ENCODE results near the gene AMH. TPM values are rescaled to one million over a fixed set of nuclear protein-coding genes. Genes with fewer than 3 reads are reported as not detected.

Gene AMH
- total and polyA plus RNA-seq, 7 experiments from 2014 or later = 0.37 to 12.9 (median 4.6) TPM; not detected in 2

GRCh38 chr19:2290441-2291184, 41.5 kb downstream of the AMH start:
- ChIA-PET CTCF (interaction anchor here (1.0 kb wide), 1 partner anchor 11 kb away, joined by 3 read pairs; no protein-coding TSS in a partner anchor), POLR2A (interaction anchor here (0.6 to 2.2 kb wide), 8 partner anchors 8 to 41 kb away, joined by 3 to 14 read pairs (median 5); partner anchors contain the start of genes LSM7, PEAK3 and SPPL2B)
- H3K36me3 ChIP-seq (ENCODE audit: control insufficient read depth in 2 of 3, insufficient read depth in 3 of 3, low read length in 3 of 3) = peaks cover 0 to 3% (median 0%) of the 10 kb centered on the region in 3 experiments
- ATAC-seq = peak; percentile 10
- no peaks in the 10 kb centered on the region for H3K9me3 ChIP-seq (ENCODE audit: control insufficient read depth in 2 of 3, low read length in 3 of 3)
- intact Hi-C loops (cut with micrococcal nuclease) = loop anchor here in 1 of 2 donors (1.0 kb wide), 1 partner anchor 54 kb away; the partner anchor contains the start of genes PLEKHJ1 and SF3A2
- DNase-seq = peak in 6 of 9 donors; percentile 43 to 52 (median 46)
- H3K4me3 Mint-ChIP-seq = peak overlapping the region; percentile 74 to 90 (median 82)
- peaks cover 3 to 23% (median 5%) of the 10 kb centered on the region in 5 donors for H3K36me3 Mint-ChIP-seq
- H3K4me1 ChIP-seq (ENCODE audit: control insufficient read depth in 2 of 2, insufficient read depth in 2 of 2, low read length in 2 of 2) = peaks cover 15 to 19% of the 10 kb centered on the region in 2 donors
- H3K27ac Mint-ChIP-seq = peak overlapping the region in 8 of 9 donors; percentile 20 to 93 (median 69)
- peaks cover 0 to 2% (median 0%) of the 10 kb centered on the region in 11 donors for H3K9me3 Mint-ChIP-seq
- H3K27me3 ChIP-seq (ENCODE audit: control insufficient read depth in 2 of 2, insufficient read depth in 2 of 2, low read length in 2 of 2) = no peaks in the 10 kb centered on the region
- peak overlapping the region; percentile 59 for H3K27ac ChIP-seq (ENCODE audit: low read depth, low read length)
- peak overlapping the region; percentile 74 for H3K4me3 ChIP-seq (ENCODE audit: low read length)
- H3K27me3 Mint-ChIP-seq = no peaks in the 10 kb centered on the region
- H3K4me1 Mint-ChIP-seq = peaks cover 22 to 42% (median 31%) of the 10 kb centered on the region in 7 donors

GRCh38 chr19:2291185-2291751, 42.1 kb downstream of the AMH start:
- peaks cover 0 to 2% (median 0%) of the 10 kb centered on the region in 11 donors for H3K9me3 Mint-ChIP-seq
- H3K27me3 ChIP-seq (ENCODE audit: control insufficient read depth in 2 of 2, insufficient read depth in 2 of 2, low read length in 2 of 2) = no peaks in the 10 kb centered on the region
- H3K4me1 ChIP-seq (ENCODE audit: control insufficient read depth in 2 of 2, insufficient read depth in 2 of 2, low read length in 2 of 2) = peaks cover 15 to 19% of the 10 kb centered on the region in 2 donors
- DNase-seq = no peak
- H3K36me3 ChIP-seq (ENCODE audit: control insufficient read depth in 2 of 3, insufficient read depth in 3 of 3, low read length in 3 of 3) = peaks cover 0 to 3% (median 0%) of the 10 kb centered on the region in 3 experiments
- peak overlapping the region; percentile 59 for H3K27ac ChIP-seq (ENCODE audit: low read depth, low read length)
- H3K27ac Mint-ChIP-seq = peak overlapping the region in 1 of 9 donors; percentile 78
- peak overlapping the region in 9 of 10 donors; percentile 74 to 90 (median 83) for H3K4me3 Mint-ChIP-seq
- no peaks in the 10 kb centered on the region for H3K9me3 ChIP-seq (ENCODE audit: control insufficient read depth in 2 of 3, low read length in 3 of 3)
- POLR2A ChIA-PET = interaction anchor here (0.6 to 2.2 kb wide), 10 partner anchors 9 to 137 kb away, joined by 3 to 14 read pairs (median 4); partner anchors contain the start of genes LSM7, PEAK3 and SPPL2B
- no peak for ATAC-seq
- peaks cover 22 to 42% (median 31%) of the 10 kb centered on the region in 7 donors for H3K4me1 Mint-ChIP-seq
- H3K27me3 Mint-ChIP-seq = no peaks in the 10 kb centered on the region
- CTCF ChIA-PET = interaction anchor here (1.0 kb wide), 1 partner anchor 11 kb away, joined by 3 read pairs; no protein-coding TSS in a partner anchor
- H3K4me3 ChIP-seq (ENCODE audit: low read length) = peak overlapping the region; percentile 74
- intact Hi-C loops (cut with micrococcal nuclease) = no loop called here
- H3K36me3 Mint-ChIP-seq = peaks cover 3 to 23% (median 5%) of the 10 kb centered on the region in 5 donors

- H3K9me3 Mint-ChIP-seq = no peaks in the 10 kb centered on the region
- intact Hi-C loops (cut with micrococcal nuclease) = no loop called here
- no peaks in the 10 kb centered on the region for H3K27me3 ChIP-seq (ENCODE audit: control insufficient read depth in 2 of 2, insufficient read depth in 2 of 2, low read length in 2 of 2)
- no peak overlapping the region for H3K4me3 ChIP-seq (ENCODE audit: low read length)
- CTCF ChIA-PET = no interaction called here
- peak overlapping the region in 4 of 9 donors; percentile 34 to 68 (median 50) for H3K27ac Mint-ChIP-seq
- H3K4me1 ChIP-seq (ENCODE audit: control insufficient read depth in 2 of 2, insufficient read depth in 2 of 2, low read length in 2 of 2) = peaks cover 8 to 9% of the 10 kb centered on the region in 2 donors
- no peak for DNase-seq
- POLR2A ChIA-PET = interaction anchor here (0.9 to 1.6 kb wide), 4 partner anchors 9 to 59 kb away, joined by 3 to 7 read pairs (median 4); no protein-coding TSS in a partner anchor
- no peak overlapping the region for H3K27ac ChIP-seq (ENCODE audit: low read depth, low read length)
- peaks cover 7 to 24% (median 14%) of the 10 kb centered on the region in 7 donors for H3K4me1 Mint-ChIP-seq
- peaks cover 3 to 20% (median 5%) of the 10 kb centered on the region in 5 donors for H3K36me3 Mint-ChIP-seq
- peaks cover 0 to 3% (median 0%) of the 10 kb centered on the region in 3 experiments for H3K36me3 ChIP-seq (ENCODE audit: control insufficient read depth in 2 of 3, insufficient read depth in 3 of 3, low read length in 3 of 3)
- no peak for ATAC-seq
- H3K9me3 ChIP-seq (ENCODE audit: control insufficient read depth in 2 of 3, low read length in 3 of 3) = no peaks in the 10 kb centered on the region
- peak overlapping the region in 1 of 10 donors; percentile 26 for H3K4me3 Mint-ChIP-seq
- H3K27me3 Mint-ChIP-seq = no peaks in the 10 kb centered on the region
These were observed 45.7 kb downstream of the AMH start for GRCh38 chr19:2294687-2295335.

GRCh38 chr19:2296141-2296540, 47.0 kb downstream of the AMH start:
- peaks cover 7 to 23% (median 12%) of the 10 kb centered on the region in 7 donors for H3K4me1 Mint-ChIP-seq
- DNase-seq = no peak
- ATAC-seq = no peak

GRCh38 chr19:2300533-2300932, 51.4 kb downstream of the AMH start:
- Mint-ChIP-seq H3K9me3 (no peaks in the 10 kb centered on the region), H3K4me3 (no peak overlapping the region), H3K27ac (no peak overlapping the region), H3K4me1 (peaks cover 6 to 16% (median 11%) of the 10 kb centered on the region in 7 donors), H3K27me3 (peaks cover 0 to 39% (median 15%) of the 10 kb centered on the region in 5 donors), H3K36me3 (peaks cover 0 to 4% (median 0%) of the 10 kb centered on the region in 5 donors)
- DNase-seq = no peak
- no peak for ATAC-seq
- H3K4me3 ChIP-seq (ENCODE audit: low read length) = no peak overlapping the region
- H3K27me3 ChIP-seq (ENCODE audit: control insufficient read depth in 2 of 2, insufficient read depth in 2 of 2, low read length in 2 of 2) = no peaks in the 10 kb centered on the region
- peaks cover 0 to 8% of the 10 kb centered on the region in 2 donors for H3K4me1 ChIP-seq (ENCODE audit: control insufficient read depth in 2 of 2, insufficient read depth in 2 of 2, low read length in 2 of 2)
- ChIA-PET POLR2A (interaction anchor here (0.7 to 3.8 kb wide), 2 partner anchors 12 to 26 kb away, joined by 4 to 17 read pairs; no protein-coding TSS in a partner anchor), CTCF (interaction anchor here (0.6 kb wide), 1 partner anchor 145 kb away, joined by 3 read pairs; no protein-coding TSS in a partner anchor)
- H3K36me3 ChIP-seq (ENCODE audit: control insufficient read depth in 2 of 3, insufficient read depth in 3 of 3, low read length in 3 of 3) = no peaks in the 10 kb centered on the region
- intact Hi-C loops (cut with micrococcal nuclease) = no loop called here
- H3K27ac ChIP-seq (ENCODE audit: low read depth, low read length) = no peak overlapping the region
- no peaks in the 10 kb centered on the region for H3K9me3 ChIP-seq (ENCODE audit: control insufficient read depth in 2 of 3, low read length in 3 of 3)

More at GRCh38 chr19:2296141-2296540, 47.0 kb downstream of the AMH start:
- Mint-ChIP-seq H3K27me3 (peaks cover 0 to 4% (median 0%) of the 10 kb centered on the region in 5 donors), H3K27ac (peak overlapping the region in 1 of 9 donors; percentile 26), H3K36me3 (peaks cover 3 to 13% (median 5%) of the 10 kb centered on the region in 5 donors), H3K4me3 (no peak overlapping the region), H3K9me3 (no peaks in the 10 kb centered on the region)
- peaks cover 1 to 3% of the 10 kb centered on the region in 2 donors for H3K4me1 ChIP-seq (ENCODE audit: control insufficient read depth in 2 of 2, insufficient read depth in 2 of 2, low read length in 2 of 2)
- POLR2A ChIA-PET = no interaction called here
- H3K4me3 ChIP-seq (ENCODE audit: low read length) = no peak overlapping the region
- no peaks in the 10 kb centered on the region for H3K27me3 ChIP-seq (ENCODE audit: control insufficient read depth in 2 of 2, insufficient read depth in 2 of 2, low read length in 2 of 2)
- no peaks in the 10 kb centered on the region for H3K9me3 ChIP-seq (ENCODE audit: control insufficient read depth in 2 of 3, low read length in 3 of 3)
- CTCF ChIA-PET = no interaction called here
- no peak overlapping the region for H3K27ac ChIP-seq (ENCODE audit: low read depth, low read length)
- peaks cover 0 to 3% (median 0%) of the 10 kb centered on the region in 3 experiments for H3K36me3 ChIP-seq (ENCODE audit: control insufficient read depth in 2 of 3, insufficient read depth in 3 of 3, low read length in 3 of 3)
- intact Hi-C loops (cut with micrococcal nuclease) = no loop called here
